HepG2 (cell line): ENCODE measurements around the gene UCN2. TPM values are rescaled to one million over a fixed set of nuclear protein-coding genes. Genes with fewer than 3 reads are reported as not detected.

Experiments
- AGO1 ChIP-seq: fragments of 200-400 bp; formaldehyde crosslinking; IDR thresholded peaks from 2 replicates; pipeline ENCODE4 v1.6.1; 2017; ENCODE audit warnings: mild to moderate bottlenecking, low read depth, low read length, moderate library complexity; ENCODE audit not compliant: poor library complexity, severe bottlenecking
- ARNT2 ChIP-seq: sonication (generic); formaldehyde crosslinking; IDR thresholded peaks from 2 replicates; pipeline ENCODE4 v1.8.0; 2022; ENCODE audit warnings: mild to moderate bottlenecking, low read depth, missing genetic modification reagents, moderate library complexity
- ATF7 ChIP-seq, 2 experiments: fragments of 450-650 bp in 1 of 2; sonication (generic) in 1 of 2; formaldehyde crosslinking in 1 of 2; IDR thresholded peaks; 2 replicates each; pipeline versions ENCODE4 v1.4.0 to v1.6.1; 2016 to 2020; ENCODE audit warnings: antibody characterized with exemption in 1 of 2, mild to moderate bottlenecking in 1 of 2, missing genetic modification reagents in 1 of 2
- NR2C2 ChIP-seq: sonication (generic); formaldehyde crosslinking; IDR thresholded peaks from 2 replicates; pipeline ENCODE4 v1.4.0; 2020; ENCODE audit warnings: missing genetic modification reagents, mild to moderate bottlenecking, moderate library complexity, borderline replicate concordance
- SALL2 ChIP-seq: sonication (generic); formaldehyde crosslinking; IDR thresholded peaks from 2 replicates; pipeline ENCODE4 v1.8.1; 2023; ENCODE audit warnings: mild to moderate bottlenecking, missing genetic modification reagents, inconsistent platforms
- SCMH1 ChIP-seq: sonication (generic); formaldehyde crosslinking; IDR thresholded peaks from 2 replicates; pipeline ENCODE4 v1.9.0; 2021; ENCODE audit warnings: missing genetic modification reagents, mild to moderate bottlenecking, borderline replicate concordance
- SKI ChIP-seq: fragments of 450-650 bp; IDR thresholded peaks from one replicate; pipeline ENCODE4 v1.6.1; 2018; ENCODE audit warnings: mild to moderate bottlenecking; ENCODE audit not compliant: partially characterized antibody
- ZC3H4 ChIP-seq: sonication (generic); formaldehyde crosslinking; IDR thresholded peaks from 2 replicates; pipeline ENCODE4 v1.4.0; 2020; ENCODE audit warnings: missing genetic modification reagents, borderline replicate concordance
- ZFP62 ChIP-seq: sonication (generic); formaldehyde crosslinking; IDR thresholded peaks from 2 replicates; pipeline ENCODE4 v1.4.0; 2020; ENCODE audit warnings: missing genetic modification reagents
- ZMYM4 ChIP-seq: sonication (generic); formaldehyde crosslinking; IDR thresholded peaks from 2 replicates; pipeline ENCODE4 v1.8.1; 2023; ENCODE audit warnings: mild to moderate bottlenecking, missing genetic modification reagents
- ZNF235 ChIP-seq: sonication (generic); formaldehyde crosslinking; IDR thresholded peaks from 2 replicates; pipeline ENCODE4 v1.8.1; 2023; ENCODE audit warnings: mild to moderate bottlenecking, missing genetic modification reagents, borderline replicate concordance
- ZNF431 ChIP-seq: sonication (generic); formaldehyde crosslinking; IDR thresholded peaks from 2 replicates; pipeline ENCODE4 v1.9.0; 2022; ENCODE audit warnings: missing genetic modification reagents, low read depth, mild to moderate bottlenecking, borderline replicate concordance
- ZNF589 ChIP-seq: sonication (generic); formaldehyde crosslinking; conservative IDR thresholded peaks from 2 replicates; pipeline ENCODE4 v1.8.0; 2022; ENCODE audit warnings: mild to moderate bottlenecking, moderate library complexity, missing genetic modification reagents
- ZNF629 ChIP-seq: sonication (generic); formaldehyde crosslinking; conservative IDR thresholded peaks from 2 replicates; pipeline ENCODE4 v1.5.0; 2020; ENCODE audit warnings: missing genetic modification reagents
- ZSCAN20 ChIP-seq: sonication (generic); formaldehyde crosslinking; IDR thresholded peaks from 2 replicates; pipeline ENCODE4 v1.4.0; 2020; ENCODE audit warnings: missing genetic modification reagents, mild to moderate bottlenecking, borderline replicate concordance
- ZSCAN25 ChIP-seq: sonication (generic); formaldehyde crosslinking; IDR thresholded peaks from 2 replicates; pipeline ENCODE4 v1.8.0; 2022; ENCODE audit warnings: mild to moderate bottlenecking, missing genetic modification reagents
- polyA plus RNA-seq, 8 experiments: library from polyadenylated mRNA; depleted of rRNA in 3 of 8; stranded (reverse) in 7 of 8; unstranded in 1 of 8; fragments of >200 nt; fragmentation: Illumina TruSeq in 4 of 8; extraction: Trizol in 4 of 8; gene quantifications; 2 replicates each; pipeline versions ENCODE4 v1.2.1 to v1.2.3, GENCODE V29; 2011 to 2016; ENCODE audit warnings: low read depth in 4 of 8, missing spikeins in 1 of 8, mixed read lengths in 1 of 8; ENCODE audit not compliant: insufficient read depth in 1 of 8
- total RNA-seq, 5 experiments: library from RNA; depleted of rRNA; stranded (reverse); fragments of >200 nt; fragmentation: Illumina TruSeq; extraction: Trizol; gene quantifications; 2 replicates each; pipeline ENCODE4 v1.2.3, GENCODE V29; 2016; ENCODE audit warnings: low read depth in 1 of 5
- TF ChIP-seq, protein P1 (sequence below): sonication (generic); formaldehyde crosslinking; IDR thresholded peaks from 2 replicates; pipeline ENCODE4 v1.5.1; 2020; ENCODE audit warnings: missing genetic modification reagents, mild to moderate bottlenecking, borderline replicate concordance
- TF ChIP-seq, protein P2 (sequence below): sonication (generic); formaldehyde crosslinking; IDR thresholded peaks from 2 replicates; pipeline ENCODE4 v1.5.1; 2020; ENCODE audit warnings: missing genetic modification reagents, mild to moderate bottlenecking, borderline replicate concordance
- TF ChIP-seq, protein P3 (sequence below): sonication (generic); formaldehyde crosslinking; IDR thresholded peaks from 2 replicates; pipeline ENCODE4 v1.4.0; 2020; ENCODE audit warnings: missing genetic modification reagents
- TF ChIP-seq, protein P4 (sequence below): sonication (generic); formaldehyde crosslinking; IDR thresholded peaks from 2 replicates; pipeline ENCODE4 v1.4.0; 2020; ENCODE audit warnings: missing genetic modification reagents; ENCODE audit errors: not compliant biosample characterization

The UCN2 gene
- total and polyA plus RNA-seq, 2 of the 13 experiments (the other 11 are each of a cell fraction or from before 2014, with no cell fraction given): 0.07 to 1.5 TPM

DNA sequence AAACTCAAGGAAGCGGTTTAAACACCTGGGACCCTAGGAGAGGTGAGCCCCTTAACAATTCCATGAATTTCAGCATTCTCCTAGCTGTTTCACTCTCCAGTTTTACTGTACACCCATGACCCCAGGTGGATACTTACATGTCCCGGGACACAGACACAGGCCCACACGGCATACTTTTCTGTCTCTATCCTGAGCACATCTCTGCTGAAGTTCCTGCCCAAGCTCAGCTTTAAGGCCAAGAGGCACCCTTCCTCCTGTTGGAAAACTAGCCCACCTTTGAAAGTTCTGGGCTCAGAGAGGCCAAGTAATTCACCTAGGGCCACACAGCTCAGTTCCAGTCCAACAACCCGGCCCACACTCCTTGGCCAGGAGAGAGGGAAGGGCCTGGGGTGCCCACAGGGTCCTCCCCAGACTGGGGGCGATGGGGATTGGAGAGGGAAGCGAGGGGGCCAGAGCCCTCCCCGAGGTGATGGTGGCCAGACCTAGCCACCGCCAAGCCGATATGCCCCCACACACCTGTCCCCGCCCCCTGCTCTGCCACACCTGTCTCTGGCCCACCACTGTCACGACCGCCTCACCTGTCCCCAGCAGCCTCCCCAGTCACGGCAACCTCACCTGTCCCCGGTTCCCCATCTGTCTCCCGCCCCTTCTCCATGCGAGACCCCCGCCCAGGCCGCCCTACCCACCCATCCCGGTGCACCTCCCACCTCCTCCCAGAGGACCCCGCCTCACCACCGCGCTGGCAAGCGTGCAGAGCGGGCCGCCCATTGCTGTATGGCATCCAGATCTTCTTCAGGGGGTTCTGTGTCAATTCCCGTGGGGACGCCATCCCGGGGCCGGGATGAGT, 7.4 kb downstream of the UCN2 start (continued):
- no peak for TF ChIP-seq AGO1
- TF ChIP-seq ZNF629 (CRISPR knock-in tag): no peak
- TF ChIP-seq ZSCAN25 (CRISPR knock-in tag): peak; percentile 29; the same call in 1 of the 2 replicates
- no peak for TF ChIP-seq NR2C2
- TF ChIP-seq SCMH1 (CRISPR knock-in tag): no peak
- peak; percentile 49; the same call in 1 of the 2 replicates for TF ChIP-seq ZNF235 (CRISPR knock-in tag)
- TF ChIP-seq, protein P1, sequence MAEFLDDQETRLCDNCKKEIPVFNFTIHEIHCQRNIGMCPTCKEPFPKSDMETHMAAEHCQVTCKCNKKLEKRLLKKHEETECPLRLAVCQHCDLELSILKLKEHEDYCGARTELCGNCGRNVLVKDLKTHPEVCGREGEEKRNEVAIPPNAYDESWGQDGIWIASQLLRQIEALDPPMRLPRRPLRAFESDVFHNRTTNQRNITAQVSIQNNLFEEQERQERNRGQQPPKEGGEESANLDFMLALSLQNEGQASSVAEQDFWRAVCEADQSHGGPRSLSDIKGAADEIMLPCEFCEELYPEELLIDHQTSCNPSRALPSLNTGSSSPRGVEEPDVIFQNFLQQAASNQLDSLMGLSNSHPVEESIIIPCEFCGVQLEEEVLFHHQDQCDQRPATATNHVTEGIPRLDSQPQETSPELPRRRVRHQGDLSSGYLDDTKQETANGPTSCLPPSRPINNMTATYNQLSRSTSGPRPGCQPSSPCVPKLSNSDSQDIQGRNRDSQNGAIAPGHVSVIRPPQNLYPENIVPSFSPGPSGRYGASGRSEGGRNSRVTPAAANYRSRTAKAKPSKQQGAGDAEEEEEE (CRISPR knock-in tag): no peak
- TF ChIP-seq ZSCAN20 (CRISPR knock-in tag): no peak
- no peak for TF ChIP-seq SALL2 (CRISPR knock-in tag)
- TF ChIP-seq, protein P2, sequence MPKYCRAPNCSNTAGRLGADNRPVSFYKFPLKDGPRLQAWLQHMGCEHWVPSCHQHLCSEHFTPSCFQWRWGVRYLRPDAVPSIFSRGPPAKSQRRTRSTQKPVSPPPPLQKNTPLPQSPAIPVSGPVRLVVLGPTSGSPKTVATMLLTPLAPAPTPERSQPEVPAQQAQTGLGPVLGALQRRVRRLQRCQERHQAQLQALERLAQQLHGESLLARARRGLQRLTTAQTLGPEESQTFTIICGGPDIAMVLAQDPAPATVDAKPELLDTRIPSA (CRISPR knock-in tag): no peak
- TF ChIP-seq ZMYM4 (CRISPR knock-in tag): no peak
- TF ChIP-seq ZNF589 (CRISPR knock-in tag): no peak
- no peak for TF ChIP-seq ZC3H4
- TF ChIP-seq, protein P3, sequence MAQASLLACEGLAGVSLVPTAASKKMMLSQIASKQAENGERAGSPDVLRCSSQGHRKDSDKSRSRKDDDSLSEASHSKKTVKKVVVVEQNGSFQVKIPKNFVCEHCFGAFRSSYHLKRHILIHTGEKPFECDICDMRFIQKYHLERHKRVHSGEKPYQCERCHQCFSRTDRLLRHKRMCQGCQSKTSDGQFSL (CRISPR knock-in tag): no peak
- no peak for TF ChIP-seq ARNT2 (CRISPR knock-in tag)
- no peak for TF ChIP-seq ZNF431 (CRISPR knock-in tag)
- no peak for TF ChIP-seq SKI
- TF ChIP-seq, protein P4, sequence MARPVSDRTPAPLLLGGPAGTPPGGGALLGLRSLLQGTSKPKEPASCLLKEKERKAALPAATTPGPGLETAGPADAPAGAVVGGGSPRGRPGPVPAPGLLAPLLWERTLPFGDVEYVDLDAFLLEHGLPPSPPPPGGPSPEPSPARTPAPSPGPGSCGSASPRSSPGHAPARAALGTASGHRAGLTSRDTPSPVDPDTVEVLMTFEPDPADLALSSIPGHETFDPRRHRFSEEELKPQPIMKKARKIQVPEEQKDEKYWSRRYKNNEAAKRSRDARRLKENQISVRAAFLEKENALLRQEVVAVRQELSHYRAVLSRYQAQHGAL (CRISPR knock-in tag): no peak
- TF ChIP-seq ZFP62 (CRISPR knock-in tag): no peak
- TF ChIP-seq ATF7 (IDR thresholded peaks at IDR 0.05): no peak
- TF ChIP-seq ATF7 (CRISPR knock-in tag; IDR thresholded peaks at IDR 0.05): no peak
- TF ChIP-seq, all 625 proteins: peak for 56
